Ishikawa (cell line): ENCODE data around the gene AGAP1.

Source experiments
- EGR1 ChIP-seq: IDR thresholded peaks from 2 replicates; pipeline ENCODE4 v1.6.1; 2012
- EP300 ChIP-seq: IDR thresholded peaks from 2 replicates; pipeline ENCODE4 v1.6.1; 2012; ENCODE audit warnings: borderline replicate concordance
- NFIC ChIP-seq: IDR thresholded peaks from 2 replicates; pipeline ENCODE4 v1.6.1; 2012
- RAD21 ChIP-seq: IDR thresholded peaks from 2 replicates; pipeline ENCODE4 v1.6.1; 2012; ENCODE audit warnings: low read depth
- REST ChIP-seq: IDR thresholded peaks from 2 replicates; pipeline ENCODE4 v1.6.1; 2012; ENCODE audit warnings: low read depth, mild to moderate bottlenecking
- TCF12 ChIP-seq: IDR thresholded peaks from 2 replicates; pipeline ENCODE4 v1.6.1; 2012; ENCODE audit warnings: low read depth
- USF1 ChIP-seq: IDR thresholded peaks from 2 replicates; pipeline ENCODE4 v1.6.1; 2012
- YY1 ChIP-seq: IDR thresholded peaks from 2 replicates; pipeline ENCODE4 v1.6.1; 2012; ENCODE audit warnings: low read depth

- no peak for TF ChIP-seq TCF12
- TF ChIP-seq RAD21: no peak
- no peak for TF ChIP-seq EP300
- no peak for TF ChIP-seq EGR1
- no peak for TF ChIP-seq NFIC
- no peak for TF ChIP-seq USF1
- no peak for TF ChIP-seq REST
- TF ChIP-seq YY1: no peak
These were observed 349.9 kb downstream of the AGAP1 start for GRCh38 chr2:235843591-235844395.
